K562 (cell line): ENCODE measurements around the gene MAPKAPK3. TPM values are rescaled to one million over a fixed set of nuclear protein-coding genes. Genes with fewer than 3 reads are reported as not detected.
A peak's percentile ranks its signal among the peaks of the same experiment; 100 is the strongest.

Experiments
- ADNP ChIP-seq: fragments of 200-800 bp; sonication (Bioruptor generic); IDR thresholded peaks from 2 replicates; pipeline ENCODE4 v1.6.1; 2016; ENCODE audit warnings: missing genetic modification characterization, missing compliant biosample characterization
- BRF1 ChIP-seq: IDR thresholded peaks from 3 replicates; pipeline ENCODE4 v1.6.1; 2011; ENCODE audit warnings: borderline replicate concordance, mild to moderate bottlenecking; ENCODE audit not compliant: insufficient read length; ENCODE audit errors: extremely low read depth
- CREM ChIP-seq: IDR thresholded peaks from 2 replicates; pipeline ENCODE4 v1.6.1; 2014; ENCODE audit warnings: antibody characterized with exemption, low read depth
- CXXC5 ChIP-seq: fragments of 250-450 bp; sonication (Bioruptor Pico); IDR thresholded peaks from 2 replicates; pipeline ENCODE4 v1.8.0; 2022; ENCODE audit warnings: inconsistent platforms, mild to moderate bottlenecking, moderate library complexity
- ERF ChIP-seq: fragments of 450-650 bp; formaldehyde crosslinking; IDR thresholded peaks from 2 replicates; pipeline ENCODE4 v1.4.0; 2020; ENCODE audit warnings: mild to moderate bottlenecking, mixed read lengths
- ETV1 ChIP-seq: fragments of 450-650 bp; conservative IDR thresholded peaks from 2 replicates; pipeline ENCODE4 v1.6.1; 2016; ENCODE audit warnings: missing genetic modification characterization, control low read depth, low read depth, missing compliant biosample characterization
- ETV5 ChIP-seq: sonication (generic); formaldehyde crosslinking; IDR thresholded peaks from 2 replicates; pipeline ENCODE4 v1.4.0; 2020; ENCODE audit warnings: low read depth, mild to moderate bottlenecking, missing genetic modification reagents
- GTF2F1 ChIP-seq: IDR thresholded peaks from 2 replicates; pipeline ENCODE4 v1.6.1; 2011; ENCODE audit warnings: low read depth, low read length, improper control_type of control experiment
- HIVEP1 ChIP-seq: fragments of 250-450 bp; sonication (Bioruptor Pico); IDR thresholded peaks from 2 replicates; pipeline ENCODE4 v1.4.0; 2020; ENCODE audit warnings: mild to moderate bottlenecking
- MBD2 ChIP-seq: sonication (generic); IDR thresholded peaks from 2 replicates; pipeline ENCODE4 v1.6.1; 2016; ENCODE audit warnings: low read depth, borderline replicate concordance
- MTA3 ChIP-seq: fragments of 450-650 bp; formaldehyde crosslinking; IDR thresholded peaks from 2 replicates; pipeline ENCODE4 v1.6.1; 2017; ENCODE audit warnings: mild to moderate bottlenecking, borderline replicate concordance
- NCOA4 ChIP-seq: fragments of 450-650 bp; IDR thresholded peaks from 2 replicates; pipeline ENCODE4 v1.6.1; 2018; ENCODE audit warnings: mild to moderate bottlenecking; ENCODE audit not compliant: partially characterized antibody
- NFIX ChIP-seq: fragments of 250-450 bp; sonication (Bioruptor Pico); IDR thresholded peaks from 2 replicates; pipeline ENCODE4 v1.4.0; 2020; ENCODE audit warnings: low read depth, mild to moderate bottlenecking, moderate library complexity
- NR1H2 ChIP-seq: sonication (generic); formaldehyde crosslinking; IDR thresholded peaks from 2 replicates; pipeline ENCODE4 v1.4.0; 2020; ENCODE audit warnings: mild to moderate bottlenecking, missing genetic modification reagents
- NR3C1 ChIP-seq: sonication (generic); formaldehyde crosslinking; IDR thresholded peaks from 2 replicates; pipeline ENCODE4 v1.8.1; 2022; ENCODE audit warnings: missing genetic modification reagents
- RBBP5 ChIP-seq: fragments of 200-600 bp; sonication (generic); IDR thresholded peaks from 2 replicates; pipeline ENCODE4 v1.6.1; 2012; ENCODE audit warnings: borderline replicate concordance, mild to moderate bottlenecking, low read length, control low read depth, inconsistent platforms; ENCODE audit not compliant: insufficient read depth, poor library complexity, severe bottlenecking
- ZEB2 ChIP-seq: fragments of 450-650 bp; IDR thresholded peaks from 2 replicates; pipeline ENCODE4 v1.6.1; 2016
- ZFP30 ChIP-seq: fragments of 250-450 bp; sonication (Bioruptor Pico); IDR thresholded peaks from 2 replicates; pipeline ENCODE4 v1.8.0; 2022; ENCODE audit warnings: moderate library complexity, mild to moderate bottlenecking, inconsistent platforms, borderline replicate concordance
- ZNF263 ChIP-seq: sonication (generic); formaldehyde crosslinking; IDR thresholded peaks from 2 replicates; pipeline ENCODE4 v1.8.0; 2022; ENCODE audit warnings: mild to moderate bottlenecking, missing genetic modification reagents, borderline replicate concordance
- polyA plus RNA-seq, 8 experiments: library from polyadenylated mRNA; depleted of rRNA in 4 of 8; stranded (reverse) in 5 of 8; unstranded in 3 of 8; fragments of >200 nt; fragmentation: Nextera tagmentation in 2 of 8; fragmentation: Illumina TruSeq in 1 of 8; extraction: Ambion mirVana in 2 of 8; extraction: Trizol in 1 of 8; gene quantifications; 2 replicates each; pipeline versions ENCODE4 v1.2.1 to v1.2.3, GENCODE V29; 2011 to 2014; ENCODE audit warnings: inconsistent platforms in 1 of 8, missing spikeins in 1 of 8
- total RNA-seq, 7 experiments: library from RNA; depleted of rRNA in 6 of 7; stranded (reverse); fragments of >200 nt in 6 of 7; fragmentation: Illumina TruSeq in 2 of 7; extraction: Trizol in 2 of 7; gene quantifications; 2 replicates each; pipeline versions ENCODE4 v1.2.1 to v1.2.3, GENCODE V29; 2011 to 2021; ENCODE audit warnings: low replicate concordance in 1 of 7
- TF ChIP-seq, protein P1 (sequence below): sonication (generic); formaldehyde crosslinking; IDR thresholded peaks from 2 replicates; pipeline ENCODE4 v1.8.0; 2022; ENCODE audit warnings: mild to moderate bottlenecking, missing genetic modification reagents
- TF ChIP-seq, protein P2 (sequence below): fragments of 250-450 bp; sonication (Bioruptor Pico); IDR thresholded peaks from 2 replicates; pipeline ENCODE4 v1.5.0; 2021
- TF ChIP-seq, protein P3 (sequence below): fragments of 250-450 bp; sonication (Bioruptor Pico); IDR thresholded peaks from 2 replicates; pipeline ENCODE4 v1.9.0; 2021; ENCODE audit warnings: mild to moderate bottlenecking

MAPKAPK3 gene
- total and polyA plus RNA-seq, 9 of the 15 experiments (the other 6 are each of a cell fraction or from before 2014, with no cell fraction given) = 8.0 to 56.4 (median 41.2) TPM

DNA sequence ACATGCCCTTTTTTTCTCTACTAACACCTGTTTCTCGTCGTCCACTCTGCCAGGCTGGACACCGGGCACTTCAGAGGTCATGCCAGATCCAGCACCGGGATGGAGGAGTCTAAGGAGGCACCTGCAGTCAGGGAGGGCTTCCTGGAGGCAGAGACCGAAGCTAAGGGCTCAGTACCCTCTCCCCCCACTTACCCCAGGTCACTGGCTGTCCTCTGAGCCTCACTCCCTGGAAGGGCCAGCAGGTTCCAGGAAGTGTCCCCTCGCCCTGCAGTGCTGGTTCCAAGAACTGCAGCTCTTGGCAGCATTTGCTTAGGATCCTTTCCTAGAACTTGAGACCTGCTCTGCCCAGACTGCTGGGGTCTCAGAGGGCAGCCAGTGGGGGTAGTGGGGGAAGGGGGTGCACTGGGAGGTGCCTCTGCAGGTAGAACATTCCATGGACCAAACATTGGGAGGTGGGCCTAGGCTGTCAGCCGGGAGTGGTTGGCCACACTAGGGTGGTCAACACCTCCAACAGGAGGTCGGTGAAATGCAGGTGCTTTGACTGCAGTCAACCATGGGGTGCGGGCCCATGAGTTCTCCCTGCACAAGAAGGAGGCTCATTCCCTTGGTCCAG is 16.7 kb upstream of the MAPKAPK3 start (continued):
- TF ChIP-seq, protein P1, sequence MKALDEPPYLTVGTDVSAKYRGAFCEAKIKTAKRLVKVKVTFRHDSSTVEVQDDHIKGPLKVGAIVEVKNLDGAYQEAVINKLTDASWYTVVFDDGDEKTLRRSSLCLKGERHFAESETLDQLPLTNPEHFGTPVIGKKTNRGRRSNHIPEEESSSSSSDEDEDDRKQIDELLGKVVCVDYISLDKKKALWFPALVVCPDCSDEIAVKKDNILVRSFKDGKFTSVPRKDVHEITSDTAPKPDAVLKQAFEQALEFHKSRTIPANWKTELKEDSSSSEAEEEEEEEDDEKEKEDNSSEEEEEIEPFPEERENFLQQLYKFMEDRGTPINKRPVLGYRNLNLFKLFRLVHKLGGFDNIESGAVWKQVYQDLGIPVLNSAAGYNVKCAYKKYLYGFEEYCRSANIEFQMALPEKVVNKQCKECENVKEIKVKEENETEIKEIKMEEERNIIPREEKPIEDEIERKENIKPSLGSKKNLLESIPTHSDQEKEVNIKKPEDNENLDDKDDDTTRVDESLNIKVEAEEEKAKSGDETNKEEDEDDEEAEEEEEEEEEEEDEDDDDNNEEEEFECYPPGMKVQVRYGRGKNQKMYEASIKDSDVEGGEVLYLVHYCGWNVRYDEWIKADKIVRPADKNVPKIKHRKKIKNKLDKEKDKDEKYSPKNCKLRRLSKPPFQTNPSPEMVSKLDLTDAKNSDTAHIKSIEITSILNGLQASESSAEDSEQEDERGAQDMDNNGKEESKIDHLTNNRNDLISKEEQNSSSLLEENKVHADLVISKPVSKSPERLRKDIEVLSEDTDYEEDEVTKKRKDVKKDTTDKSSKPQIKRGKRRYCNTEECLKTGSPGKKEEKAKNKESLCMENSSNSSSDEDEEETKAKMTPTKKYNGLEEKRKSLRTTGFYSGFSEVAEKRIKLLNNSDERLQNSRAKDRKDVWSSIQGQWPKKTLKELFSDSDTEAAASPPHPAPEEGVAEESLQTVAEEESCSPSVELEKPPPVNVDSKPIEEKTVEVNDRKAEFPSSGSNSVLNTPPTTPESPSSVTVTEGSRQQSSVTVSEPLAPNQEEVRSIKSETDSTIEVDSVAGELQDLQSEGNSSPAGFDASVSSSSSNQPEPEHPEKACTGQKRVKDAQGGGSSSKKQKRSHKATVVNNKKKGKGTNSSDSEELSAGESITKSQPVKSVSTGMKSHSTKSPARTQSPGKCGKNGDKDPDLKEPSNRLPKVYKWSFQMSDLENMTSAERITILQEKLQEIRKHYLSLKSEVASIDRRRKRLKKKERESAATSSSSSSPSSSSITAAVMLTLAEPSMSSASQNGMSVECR (CRISPR knock-in tag) = no peak
- TF ChIP-seq NR3C1 (no peak), NFIX (CRISPR knock-in tag) (no peak), ZEB2 (no peak), ERF (CRISPR knock-in tag) (no peak), NR1H2 (CRISPR knock-in tag) (no peak), NCOA4 (no peak), BRF1 (no peak), ZNF263 (CRISPR knock-in tag) (no peak), ZFP30 (CRISPR knock-in tag) (no peak), ETV1 (tag) (0 out of 2 replicates have a peak, but pooled peaks have one; percentile 37), CREM (no peak), HIVEP1 (CRISPR knock-in tag) (no peak; the same call in 1 of the 2 replicates), MBD2 (no peak), CXXC5 (peak; percentile 70), MTA3 (peak; percentile 63; the same call in 1 of the 2 replicates), ETV5 (CRISPR knock-in tag) (peak; percentile 50; the same call in 1 of the 2 replicates), ADNP (no peak), RBBP5 (no peak), GTF2F1 (no peak)
- TF ChIP-seq, protein P2, sequence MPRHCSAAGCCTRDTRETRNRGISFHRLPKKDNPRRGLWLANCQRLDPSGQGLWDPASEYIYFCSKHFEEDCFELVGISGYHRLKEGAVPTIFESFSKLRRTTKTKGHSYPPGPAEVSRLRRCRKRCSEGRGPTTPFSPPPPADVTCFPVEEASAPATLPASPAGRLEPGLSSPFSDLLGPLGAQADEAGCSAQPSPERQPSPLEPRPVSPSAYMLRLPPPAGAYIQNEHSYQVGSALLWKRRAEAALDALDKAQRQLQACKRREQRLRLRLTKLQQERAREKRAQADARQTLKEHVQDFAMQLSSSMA (CRISPR knock-in tag) = no peak
- TF ChIP-seq, protein P3, sequence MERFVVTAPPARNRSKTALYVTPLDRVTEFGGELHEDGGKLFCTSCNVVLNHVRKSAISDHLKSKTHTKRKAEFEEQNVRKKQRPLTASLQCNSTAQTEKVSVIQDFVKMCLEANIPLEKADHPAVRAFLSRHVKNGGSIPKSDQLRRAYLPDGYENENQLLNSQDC = no peak
